Body of pancreas (tissue), 4 donors: Measurements from ENCODE around the gene RIT2. TPM values are rescaled to one million over a fixed set of nuclear protein-coding genes. Genes with fewer than 3 reads are reported as not detected.

Source experiments
- ATAC-seq: fragments of 150-250 bp; one replicate; pipeline ENCODE4 v1.9.1; 2016
- DNase-seq, 4 donors: peaks; one replicate each; pipeline ENCODE4 v3.0.0-alpha.2; 2019
- H3K27ac ChIP-seq, 4 donors: fragments of 200-600 bp; sonication (generic); 1 replicate in 3 of 4; 2 replicates in 1 of 4; pipeline versions ENCODE4 v1.5.1 to v1.6.1; 2016 to 2019; ENCODE audit warnings: mild to moderate bottlenecking in 1 of 4, mixed read lengths in 1 of 4, moderate library complexity in 1 of 4
- H3K27me3 ChIP-seq, 2 donors: fragments of 200-600 bp; sonication (generic); one replicate each; pipeline ENCODE4 v1.6.0; 2016; ENCODE audit warnings: mild to moderate bottlenecking in 1 of 2
- H3K36me3 ChIP-seq, 2 donors: fragments of 200-600 bp; sonication (generic); replicated peaks in 1 of 2; 2 replicates each; pipeline ENCODE4 v1.5.1; 2016; ENCODE audit warnings: low read depth in 2 of 2; ENCODE audit not compliant: insufficient read depth in 1 of 2
- H3K4me1 ChIP-seq: fragments of 200-600 bp; sonication (generic); one replicate; pipeline ENCODE4 v1.6.0; 2016
- H3K4me3 ChIP-seq, 2 donors: fragments of 200-600 bp; sonication (generic); 1 replicate in 1 of 2; 2 replicates in 1 of 2; pipeline ENCODE4 v1.5.1; 2016 to 2019
- H3K9me3 ChIP-seq, 3 donors: fragments of 200-600 bp; sonication (generic); 1 replicate in 2 of 3; 2 replicates in 1 of 3; pipeline ENCODE4 v1.5.1; 2016
- CTCF ChIP-seq, 7 experiments: fragments of 450-650 bp in 4 of 7; fragments of 200-600 bp in 3 of 7; sonication (generic) in 3 of 7; IDR thresholded peaks; one replicate each; pipeline ENCODE4 v1.5.1; 2016 to 2019; ENCODE audit warnings: antibody characterized with exemption in 7 of 7
- POLR2A ChIP-seq, 3 donors: fragments of 450-650 bp; IDR thresholded peaks; one replicate each; pipeline ENCODE4 v1.6.1; 2016; ENCODE audit warnings: antibody characterized with exemption in 3 of 3, mild to moderate bottlenecking in 2 of 3
- WGBS, 2 donors: methylation state at CpG; one replicate each; pipeline ENCODE4 v1.1.5; 2017; 5-methylcytosine and 5-hydroxymethylcytosine counted together
- intact Hi-C: fragments of 100-400 bp; cut with DNase I; formaldehyde crosslinking; loops from one replicate; pipeline ENCODE4 v1.15.1; 2023
- total RNA-seq, 2 donors: library from RNA; depleted of rRNA; stranded (reverse); fragments of >200 nt; gene quantifications; one replicate each; pipeline ENCODE4 v1.1.0, GENCODE V29; 2016

The RIT2 gene
- total RNA-seq, 2 donors from 2014 or later = not detected

DNA sequence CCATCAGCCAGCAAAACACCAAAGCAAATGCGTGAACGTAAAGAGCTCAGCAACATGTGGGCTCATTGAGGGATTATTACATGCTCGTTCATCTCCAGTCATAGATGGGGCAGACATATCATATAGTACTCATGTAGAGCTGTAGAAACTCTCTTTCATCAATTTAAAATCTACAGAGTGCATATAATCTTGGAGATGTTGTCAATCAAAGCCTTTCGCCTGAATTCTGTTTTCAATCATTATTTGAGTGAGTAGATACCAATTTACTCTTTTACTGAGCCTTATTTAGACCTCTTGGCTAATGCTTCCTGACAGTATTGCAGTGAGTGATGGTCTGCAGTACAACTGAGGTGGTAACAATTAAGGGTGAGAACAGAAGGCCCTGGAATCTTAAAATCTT lies 7.0 kb downstream of the RIT2 start:
- Histone ChIP-seq H3K27me3 (no peaks in the 10 kb centered on the region), H3K9me3 (no peaks in the 10 kb centered on the region), H3K27ac (no peak overlapping the region), H3K4me3 (no peak overlapping the region), H3K36me3 (no peaks in the 10 kb centered on the region), H3K4me1 (no peaks in the 10 kb centered on the region)
- intact Hi-C loops = no loop called here
- DNase-seq (no peak), ATAC-seq (no peak)
- 63 to 74% methylated on average over 4 of the region's 4 CpGs for WGBS, 2 donors
- TF ChIP-seq POLR2A (IDR thresholded peaks at IDR 0.05) = no peak
- no peak for TF ChIP-seq CTCF (IDR thresholded peaks at IDR 0.05)

DNA sequence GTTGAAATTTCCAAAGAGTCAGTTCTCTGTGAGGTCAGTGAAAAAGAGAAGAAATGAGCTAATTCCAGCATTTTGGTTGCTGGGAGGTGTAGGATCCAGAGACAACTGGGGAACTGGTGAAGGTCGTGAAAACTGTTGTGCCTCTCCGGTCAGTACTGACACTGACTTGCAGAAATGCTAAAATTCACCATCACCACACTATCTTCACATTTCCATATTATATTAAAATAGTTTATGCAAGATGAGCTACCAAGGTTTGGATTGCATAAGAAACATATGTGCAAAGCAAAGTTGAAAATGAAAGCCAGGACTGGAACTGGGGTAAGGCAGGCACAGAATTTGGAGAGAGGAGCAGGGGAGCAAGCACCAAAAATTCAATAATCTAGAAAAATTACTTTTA lies 21.8 kb downstream of the RIT2 start:
- H3K27me3 ChIP-seq = no peaks in the 10 kb centered on the region
- H3K27ac ChIP-seq = no peak overlapping the region
- intact Hi-C loops = no loop called here
- WGBS, 2 donors = 59 to 74% methylated on average over 2 of the region's 2 CpGs
- H3K36me3 ChIP-seq = no peaks in the 10 kb centered on the region
- DNase-seq (no peak), ATAC-seq (no peak)
- H3K9me3 ChIP-seq = no peaks in the 10 kb centered on the region
- TF ChIP-seq POLR2A (IDR thresholded peaks at IDR 0.05) = no peak
- no peak for TF ChIP-seq CTCF (IDR thresholded peaks at IDR 0.05)
- no peaks in the 10 kb centered on the region for H3K4me1 ChIP-seq
- H3K4me3 ChIP-seq = no peak overlapping the region

DNA sequence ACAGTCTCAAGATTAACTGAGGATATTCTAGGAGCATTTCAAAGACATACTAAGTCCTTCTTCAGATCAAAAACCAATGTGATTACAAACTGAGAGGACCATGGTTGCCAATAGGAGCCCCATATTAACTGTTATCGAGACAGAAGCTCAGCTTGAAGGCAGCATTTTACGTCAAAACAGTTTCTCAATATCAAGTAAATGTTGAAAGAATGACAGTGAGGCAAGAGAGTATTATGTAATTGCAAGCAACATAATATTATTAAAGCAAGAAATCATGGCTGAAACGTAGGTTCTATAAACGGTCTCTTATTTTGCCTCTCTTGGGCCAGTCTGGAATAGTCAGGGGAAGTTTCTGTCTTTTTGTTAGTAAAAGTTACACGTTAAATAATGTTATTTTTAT lies 22.9 kb downstream of the RIT2 start:
- Histone ChIP-seq H3K27me3 (no peaks in the 10 kb centered on the region), H3K36me3 (no peaks in the 10 kb centered on the region), H3K27ac (no peak overlapping the region), H3K4me3 (no peak overlapping the region), H3K4me1 (no peaks in the 10 kb centered on the region), H3K9me3 (no peaks in the 10 kb centered on the region)
- ATAC-seq = no peak
- intact Hi-C loops = no loop called here
- 55 to 64% methylated on average over 5 of the region's 5 CpGs for WGBS, 2 donors
- TF ChIP-seq CTCF (IDR thresholded peaks at IDR 0.05) (no peak), POLR2A (IDR thresholded peaks at IDR 0.05) (no peak)
- no peak for DNase-seq

DNA sequence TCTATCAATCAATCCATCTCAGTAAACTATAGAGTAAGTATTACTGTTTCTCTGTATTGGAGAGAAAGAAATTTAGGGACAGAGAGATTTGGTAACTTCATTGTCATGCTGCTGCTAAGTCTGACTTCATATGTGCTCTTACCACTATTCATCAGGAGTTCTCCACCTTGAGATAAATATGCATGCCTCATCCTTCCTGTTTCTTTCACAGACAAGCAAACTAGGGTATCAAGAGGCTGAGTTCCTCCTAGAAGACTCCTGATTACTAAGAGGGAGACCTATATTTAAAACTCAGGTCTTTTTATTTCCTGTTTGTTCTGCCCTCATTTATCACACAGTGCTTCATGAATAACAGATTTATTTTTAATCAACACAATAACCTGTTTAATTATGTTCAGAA lies 34.1 kb downstream of the RIT2 start:
- intact Hi-C loops = no loop called here
- no peak for DNase-seq
- Histone ChIP-seq H3K36me3 (no peaks in the 10 kb centered on the region), H3K27ac (no peak overlapping the region), H3K9me3 (no peaks in the 10 kb centered on the region), H3K4me1 (no peaks in the 10 kb centered on the region), H3K27me3 (no peaks in the 10 kb centered on the region), H3K4me3 (no peak overlapping the region)
- ATAC-seq = no peak
- TF ChIP-seq POLR2A (IDR thresholded peaks at IDR 0.05) (no peak), CTCF (IDR thresholded peaks at IDR 0.05) (no peak)

DNA sequence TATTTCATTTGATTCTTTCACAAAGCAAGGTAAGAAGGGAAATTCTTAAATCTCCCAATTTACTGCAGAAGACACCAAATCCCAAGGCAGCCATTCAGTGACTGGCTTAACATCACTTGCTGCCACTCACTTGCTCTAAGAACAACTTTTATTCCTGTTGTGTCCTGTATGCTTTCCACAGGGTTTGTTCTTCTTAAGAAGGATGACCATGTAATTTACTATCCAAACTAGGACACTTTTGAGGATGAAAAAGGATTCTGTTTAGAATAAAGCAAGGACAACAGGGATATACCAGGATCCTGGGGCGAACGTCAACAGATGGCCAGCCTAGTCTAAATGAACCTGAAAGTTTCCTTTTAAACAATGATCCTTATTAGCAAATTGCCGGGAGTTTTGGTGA lies 34.8 kb downstream of the RIT2 start:
- ATAC-seq = no peak
- WGBS, 2 donors = 40 to 42% methylated on average over 3 of the region's 3 CpGs

More for the DNA sequence above, 34.8 kb downstream of the RIT2 start:
- Histone ChIP-seq H3K36me3 (no peaks in the 10 kb centered on the region), H3K9me3 (no peaks in the 10 kb centered on the region), H3K4me3 (no peak overlapping the region), H3K27ac (no peak overlapping the region), H3K27me3 (no peaks in the 10 kb centered on the region), H3K4me1 (no peaks in the 10 kb centered on the region)
- no peak for TF ChIP-seq CTCF (IDR thresholded peaks at IDR 0.05)
- TF ChIP-seq POLR2A (IDR thresholded peaks at IDR 0.05) = no peak
- DNase-seq = no peak
- intact Hi-C loops = no loop called here
